GM19397 (cell line): ENCODE measurements around the gene RBM39.
"Not testable (repeated sequence)": the region's sequence is repeated elsewhere in the genome, so short reads cannot be mapped to it uniquely, and the experiment has no call there.

Experiments
- ATAC-seq: cut with Tn5 transposase; IDR thresholded peaks from one replicate; pipeline ENCODE4 v1.9.1; 2021; ENCODE audit warnings: mild to moderate bottlenecking, moderate library complexity; ENCODE audit not compliant: unreplicated experiment

RBM39 gene

DNA sequence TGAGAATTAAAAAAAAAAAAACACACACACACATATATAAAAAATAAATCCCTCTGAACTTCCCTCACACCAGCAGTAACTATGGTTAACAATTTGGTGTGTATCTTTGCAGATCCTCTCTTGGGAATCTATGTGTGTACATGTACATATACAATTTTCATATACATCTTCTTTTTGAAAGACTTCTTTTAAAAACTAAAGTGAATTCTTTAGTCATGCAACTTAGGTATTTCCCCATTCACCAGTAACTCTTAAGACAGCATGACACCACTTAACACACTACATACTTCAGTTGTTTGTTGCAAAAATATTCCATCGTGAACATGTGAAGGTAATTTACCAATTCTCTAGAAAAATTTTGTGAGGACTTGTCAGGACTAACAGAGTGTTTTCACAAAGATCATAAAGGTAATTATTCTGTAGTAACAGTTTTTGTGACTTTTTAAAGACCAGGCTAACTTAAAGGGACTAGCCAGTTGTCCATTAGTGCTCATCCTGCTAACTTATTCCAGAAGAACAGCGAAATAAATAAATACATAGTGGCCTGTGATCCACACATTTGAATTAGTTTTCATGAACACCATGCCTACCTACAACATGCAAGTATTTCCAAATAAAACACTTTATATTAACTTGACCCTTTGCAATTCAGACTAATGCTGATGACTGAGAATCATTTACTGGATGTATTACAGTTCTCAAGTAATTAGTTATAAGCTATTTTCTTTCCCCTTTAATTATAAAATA is 12.1 kb downstream of the RBM39 start:
- no peak for ATAC-seq

DNA sequence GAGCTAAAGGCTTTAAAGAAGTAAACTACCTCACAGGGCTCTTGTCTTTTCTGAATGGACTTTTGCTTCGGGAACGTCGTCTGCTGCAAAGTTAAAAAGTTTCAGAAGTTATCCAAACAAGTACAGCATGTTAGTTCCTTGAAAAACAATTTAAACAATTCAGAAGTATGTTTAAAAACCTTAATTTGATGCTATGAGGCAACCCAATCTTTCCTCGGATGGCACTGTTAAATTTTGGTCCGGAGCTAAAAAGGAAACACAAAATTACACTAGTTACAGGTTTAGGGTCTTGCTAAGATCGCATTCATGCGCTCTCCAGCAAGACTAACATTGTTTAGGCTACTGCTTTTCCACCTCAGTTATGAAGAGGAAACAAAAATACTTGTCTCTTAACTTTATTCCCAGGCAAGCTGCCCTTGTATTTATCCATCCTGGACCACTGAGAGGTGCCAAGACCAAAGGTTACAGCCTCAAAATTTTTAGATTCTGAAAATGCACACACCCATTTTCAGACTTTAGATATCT is 12.7 kb downstream of the RBM39 start:
- ATAC-seq = no peak

DNA sequence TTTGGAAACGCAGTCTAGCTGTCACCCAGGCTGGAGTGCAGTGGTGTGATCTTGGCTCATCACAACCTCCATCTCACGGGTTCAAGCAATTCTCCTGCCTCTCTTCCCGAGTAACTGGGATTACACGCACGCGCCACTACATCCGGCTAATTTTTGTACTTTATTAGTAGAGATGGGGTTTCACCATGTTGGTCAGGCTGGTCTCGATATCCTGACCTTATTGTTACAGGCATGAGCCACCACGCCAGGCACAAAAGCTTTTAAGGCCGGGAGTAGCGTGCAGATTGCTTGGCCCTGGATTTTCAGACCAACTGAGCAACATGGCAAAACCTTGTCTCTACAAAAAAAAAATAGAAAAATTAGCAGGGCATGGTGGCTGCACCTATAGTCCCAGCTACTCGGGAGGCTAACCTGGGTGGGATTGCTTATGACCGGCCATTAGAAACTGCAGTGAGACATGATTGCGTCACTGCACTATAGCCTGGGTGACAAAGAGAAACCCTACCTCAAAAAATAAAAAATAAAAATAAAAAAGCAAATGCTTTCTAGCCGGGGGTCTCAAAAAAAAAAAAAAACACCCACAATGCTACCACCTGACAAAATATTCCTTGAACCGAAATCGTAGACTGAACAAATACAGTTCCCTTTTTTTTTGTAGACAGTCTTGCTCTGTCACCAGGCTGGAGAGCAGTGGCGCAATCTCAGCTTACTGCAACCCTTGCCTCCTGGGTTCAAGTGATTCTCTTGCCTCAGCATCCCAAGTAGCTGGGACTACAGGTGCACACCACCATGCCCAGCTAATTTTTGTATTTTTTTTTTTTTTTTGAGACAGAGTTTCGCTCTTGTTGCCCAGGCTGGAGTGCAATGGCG is 15.0 kb downstream of the RBM39 start:
- ATAC-seq = no peak

DNA sequence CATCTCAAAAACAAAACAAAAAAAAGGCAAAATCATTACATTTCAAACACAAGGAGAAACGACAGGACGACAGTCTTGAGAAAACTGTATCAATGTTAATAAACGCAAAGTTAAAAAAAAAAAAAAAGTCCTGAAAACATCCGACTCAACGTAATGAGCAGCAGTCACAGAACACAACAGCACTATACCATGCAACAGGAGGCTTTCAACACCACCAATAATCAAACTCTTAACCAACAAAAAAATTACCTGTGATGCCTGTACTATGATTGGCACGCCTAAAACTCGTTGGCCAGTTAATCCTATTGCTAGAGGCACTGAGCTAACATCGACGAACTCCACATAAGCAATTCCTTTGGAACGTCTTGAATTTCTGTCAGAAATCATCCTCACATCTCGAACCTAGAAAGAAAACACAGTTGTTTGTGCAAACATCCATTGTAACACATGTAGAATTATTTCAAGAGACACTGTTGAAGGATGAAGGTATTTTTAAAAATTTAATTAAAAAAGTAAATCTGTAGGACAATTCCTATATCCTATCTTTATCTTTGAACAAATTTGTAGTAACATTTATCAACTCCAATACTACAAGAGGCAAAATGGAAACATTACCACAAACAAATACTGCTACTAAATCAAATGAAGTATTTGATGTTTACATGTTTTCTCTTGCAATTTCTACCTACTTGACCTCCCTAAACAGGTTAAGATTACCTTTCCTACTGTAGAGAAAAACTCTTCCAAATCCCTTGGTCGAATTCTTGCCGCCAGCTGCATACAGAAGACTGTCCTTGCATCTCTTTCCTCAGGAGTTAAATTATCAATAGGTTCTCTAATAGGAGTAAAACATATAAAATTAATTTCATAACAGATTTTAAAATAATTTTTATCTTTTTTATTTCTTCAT is 17.5 kb downstream of the RBM39 start:
- no peak for ATAC-seq

DNA sequence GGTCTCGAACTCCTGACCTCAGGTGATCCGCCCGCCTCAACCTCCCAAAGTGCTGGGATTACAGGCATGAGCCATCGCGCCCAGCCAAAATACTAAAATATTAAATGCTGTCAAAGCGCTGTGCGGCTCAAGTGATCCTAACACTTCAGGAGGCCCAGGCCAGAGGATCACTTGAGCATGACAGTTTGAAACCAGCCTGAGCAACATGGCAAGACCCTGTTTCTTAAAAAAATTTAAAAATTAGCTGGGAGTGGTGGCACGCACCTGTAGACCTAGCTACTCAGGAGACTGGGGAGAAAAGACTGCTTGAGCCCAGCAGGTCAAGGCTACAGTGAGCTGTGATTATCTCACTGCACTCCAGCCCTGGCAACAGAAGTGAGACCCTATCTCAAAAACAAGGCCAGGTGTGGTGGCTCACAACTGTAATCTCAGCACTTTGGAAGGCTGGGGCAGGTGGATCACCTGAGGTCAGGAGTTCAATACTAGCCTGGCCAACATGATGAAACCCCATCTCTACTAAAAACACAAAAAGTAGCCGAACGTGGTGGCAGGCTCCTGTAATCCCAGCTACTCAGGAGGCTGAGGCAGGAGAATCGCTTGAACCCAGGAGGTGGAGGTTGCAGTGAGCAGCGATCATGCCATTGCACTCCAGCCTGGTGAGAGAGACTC is 18.3 kb downstream of the RBM39 start:
- ATAC-seq = not testable (repeated sequence)

DNA sequence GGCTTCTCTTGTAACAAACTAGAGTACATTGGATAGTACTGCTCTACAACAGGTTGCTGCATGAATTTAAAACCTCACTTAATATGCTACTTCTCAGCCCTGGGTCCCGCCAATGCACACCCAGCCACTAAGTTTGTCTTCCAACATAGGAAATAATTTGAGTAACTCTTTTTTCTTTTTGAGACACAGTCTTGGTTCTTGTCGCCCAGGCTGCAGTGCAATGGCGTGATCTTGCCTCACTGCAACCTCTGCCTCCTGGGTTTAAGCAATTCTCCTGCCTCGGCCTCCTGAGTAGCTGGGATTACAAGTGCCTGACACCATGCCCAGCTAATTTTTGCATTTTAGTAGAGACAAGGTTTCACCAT is 18.8 kb downstream of the RBM39 start:
- ATAC-seq = not testable (repeated sequence)

DNA sequence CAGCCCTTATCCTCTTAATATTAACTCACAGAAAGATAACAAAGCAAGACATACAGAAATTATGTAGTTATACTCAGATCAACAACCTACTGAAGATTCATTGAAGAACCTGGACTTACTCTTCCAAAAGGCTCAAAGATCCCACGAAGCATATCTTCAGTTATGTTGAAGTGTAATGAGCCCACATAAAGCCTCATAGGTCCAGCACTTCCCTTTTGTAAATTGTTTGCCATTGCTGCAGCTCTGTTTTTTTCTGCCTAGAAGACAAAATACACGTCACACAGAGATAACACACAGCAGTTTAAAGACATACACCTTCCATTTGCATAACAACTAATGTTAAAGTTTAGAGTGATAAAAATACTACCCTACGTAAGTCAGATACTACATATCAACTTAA is 20.4 kb downstream of the RBM39 start:
- ATAC-seq = no peak

DNA sequence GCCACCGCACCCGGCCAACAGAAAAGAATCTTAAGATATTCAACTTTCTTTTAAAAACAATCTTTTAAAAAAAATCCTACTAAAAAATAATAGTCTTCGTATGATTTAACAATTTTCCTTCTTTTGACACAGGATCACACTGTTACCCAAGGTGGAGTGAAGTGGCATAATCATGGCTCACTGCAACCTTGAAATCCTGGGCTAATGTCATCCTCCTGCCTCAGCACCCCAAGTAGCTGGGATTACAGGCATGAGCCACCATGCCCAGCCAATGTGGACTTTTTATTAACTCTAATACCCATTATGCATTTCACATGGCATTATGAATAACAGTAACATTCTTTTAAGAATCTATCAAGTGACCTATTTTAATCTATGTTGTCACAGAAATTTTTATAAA is 20.8 kb downstream of the RBM39 start:
- no peak for ATAC-seq

DNA sequence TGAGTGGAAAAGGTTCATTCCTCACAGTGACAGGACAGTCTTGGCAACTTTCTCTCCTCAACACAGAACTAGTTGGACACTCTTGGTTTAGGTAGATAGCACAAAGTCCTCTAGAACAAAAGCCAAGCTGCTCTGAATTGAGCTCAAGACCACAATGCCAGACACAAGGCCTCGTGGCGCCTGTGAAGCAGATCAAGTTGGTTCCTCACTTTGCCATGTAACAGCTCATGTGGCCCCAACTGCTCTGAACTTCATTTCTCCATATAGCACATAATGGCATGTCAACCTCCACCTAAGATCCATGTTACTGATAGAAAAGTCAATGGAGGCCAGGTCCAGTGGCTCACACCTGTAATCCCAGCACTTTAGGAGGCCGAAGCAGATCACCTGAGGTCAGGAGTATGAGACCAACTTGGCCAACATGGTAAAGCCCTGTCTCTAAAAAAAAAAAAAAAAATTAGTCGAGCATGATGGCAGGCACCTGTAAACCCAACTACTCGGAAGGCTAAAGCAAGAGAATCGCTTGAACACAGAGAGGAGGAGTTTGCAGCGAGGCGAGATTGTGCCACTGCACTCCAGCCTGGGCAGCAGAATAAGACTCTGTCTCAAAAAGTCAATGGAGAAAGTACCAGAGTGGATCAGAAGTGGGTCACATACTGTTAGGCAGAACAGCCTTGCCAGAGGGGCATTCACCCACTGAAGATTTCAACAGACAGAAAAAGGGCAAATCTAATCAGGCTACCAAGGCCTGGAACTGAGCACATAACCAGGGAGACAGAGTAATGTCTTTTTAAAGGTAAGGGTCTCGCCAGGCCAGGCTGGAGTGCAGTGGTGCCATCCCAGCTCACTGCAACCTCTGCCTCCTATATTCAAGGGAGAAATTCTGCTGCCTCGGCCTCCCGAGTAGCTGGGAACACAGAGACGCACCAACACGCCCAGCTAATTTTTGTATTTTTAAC is 21.6 kb downstream of the RBM39 start:
- ATAC-seq = no peak

DNA sequence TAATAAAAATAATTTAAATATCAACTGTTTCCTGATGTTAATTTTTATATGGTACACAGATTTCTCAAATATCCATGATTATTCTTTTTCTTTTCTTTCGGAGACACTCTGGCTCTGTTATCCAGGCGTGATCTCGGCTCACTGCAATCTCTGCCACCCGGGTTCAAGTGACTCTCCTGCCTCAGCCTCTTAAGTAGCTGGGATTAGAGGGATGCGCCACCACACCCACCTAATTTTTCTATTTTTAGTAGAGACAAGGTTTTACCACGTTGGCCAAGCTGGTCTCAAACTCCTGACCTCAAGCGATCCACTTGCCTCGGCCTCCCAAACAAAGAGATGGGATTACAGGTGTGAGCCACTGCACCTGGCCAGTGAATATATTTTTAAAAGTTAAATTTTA is 22.3 kb downstream of the RBM39 start:
- ATAC-seq = no peak

DNA sequence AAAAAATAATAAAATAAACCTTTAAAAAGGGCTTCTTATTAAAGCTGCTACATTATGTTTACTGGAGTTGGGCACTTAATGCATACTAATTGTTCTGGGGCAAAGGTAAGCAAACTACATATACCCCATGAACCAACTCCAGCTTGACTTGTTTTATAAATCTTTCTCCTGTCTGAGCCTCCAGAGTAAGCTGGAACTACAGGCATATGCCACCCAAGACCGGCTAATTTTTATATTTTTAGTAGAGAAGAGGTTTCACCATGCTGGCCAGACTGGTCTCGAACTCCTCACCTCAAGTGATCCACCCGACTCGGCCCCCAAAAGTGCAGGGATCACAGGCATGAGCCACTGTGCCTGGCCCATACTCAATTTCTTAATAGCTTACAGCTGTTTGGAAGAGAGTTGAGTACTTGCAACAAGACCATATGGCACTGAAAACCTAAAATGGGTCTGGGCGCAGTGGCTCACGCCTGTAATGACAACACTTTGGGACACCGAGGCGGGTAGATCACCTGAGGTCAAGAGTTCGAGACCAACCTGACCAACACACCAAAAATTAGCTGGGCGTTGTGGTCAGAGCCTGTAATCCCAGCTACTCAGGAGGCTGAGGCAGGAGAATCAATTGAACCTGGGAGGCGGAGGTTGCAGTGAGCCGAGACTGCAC is 23.0 kb downstream of the RBM39 start:
- ATAC-seq = no peak

DNA sequence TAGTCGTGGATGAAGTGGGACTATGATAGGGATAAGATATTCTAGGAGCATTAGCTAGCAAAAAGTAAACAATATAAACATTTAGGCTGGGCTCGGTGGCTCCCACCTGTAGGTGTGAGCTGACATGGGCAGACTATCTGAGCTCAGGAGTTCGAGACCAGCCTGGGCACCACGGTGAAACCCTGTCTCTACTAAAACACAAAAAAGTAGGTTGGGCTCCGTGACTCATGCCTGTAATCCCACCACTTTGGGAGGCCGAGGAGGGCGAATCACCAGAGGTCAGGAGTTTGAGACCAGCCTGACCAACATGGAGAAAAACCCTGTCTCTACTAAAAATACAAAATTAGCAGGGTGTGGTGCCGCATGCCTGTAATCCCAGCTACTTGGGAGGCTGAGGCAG is 23.7 kb downstream of the RBM39 start:
- ATAC-seq = not testable (repeated sequence)

DNA sequence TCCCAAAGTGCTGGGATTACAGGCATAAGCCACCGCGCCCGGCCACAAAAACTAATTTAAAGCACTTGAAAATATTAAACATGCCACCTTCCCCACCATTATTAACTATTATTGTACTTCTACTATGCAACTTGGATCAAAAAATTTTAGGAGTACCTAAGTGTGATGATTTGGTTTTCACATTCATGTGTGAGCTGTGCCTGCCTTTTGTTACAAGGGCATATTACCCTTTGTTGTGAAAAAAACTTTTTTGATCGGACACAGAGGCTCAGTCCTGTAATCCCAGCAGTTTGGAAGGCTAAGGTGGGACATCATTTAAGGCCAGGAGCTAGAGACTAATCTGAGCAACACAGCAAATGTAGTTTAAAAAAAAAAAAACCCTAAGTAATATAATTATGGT is 25.7 kb downstream of the RBM39 start:
- no peak for ATAC-seq

DNA sequence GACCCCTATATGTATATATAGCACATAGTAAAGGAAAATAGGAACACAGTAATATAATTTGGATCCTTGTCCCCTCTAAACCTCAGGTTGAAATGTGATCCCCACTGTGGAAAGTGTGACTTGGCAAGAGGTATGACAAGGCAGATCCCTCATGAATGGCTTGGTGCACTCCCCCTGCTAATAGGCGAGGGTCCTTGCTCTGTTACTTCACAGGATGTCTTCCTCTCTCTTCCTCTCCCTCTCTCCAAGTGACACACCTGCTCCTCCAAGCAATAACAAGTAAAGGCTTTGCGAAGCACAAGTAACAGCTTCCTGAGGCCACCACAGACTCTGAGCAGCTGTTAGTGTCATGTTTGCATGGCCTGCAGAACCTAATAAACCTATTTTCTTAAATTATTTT is 26.4 kb downstream of the RBM39 start:
- no peak for ATAC-seq

DNA sequence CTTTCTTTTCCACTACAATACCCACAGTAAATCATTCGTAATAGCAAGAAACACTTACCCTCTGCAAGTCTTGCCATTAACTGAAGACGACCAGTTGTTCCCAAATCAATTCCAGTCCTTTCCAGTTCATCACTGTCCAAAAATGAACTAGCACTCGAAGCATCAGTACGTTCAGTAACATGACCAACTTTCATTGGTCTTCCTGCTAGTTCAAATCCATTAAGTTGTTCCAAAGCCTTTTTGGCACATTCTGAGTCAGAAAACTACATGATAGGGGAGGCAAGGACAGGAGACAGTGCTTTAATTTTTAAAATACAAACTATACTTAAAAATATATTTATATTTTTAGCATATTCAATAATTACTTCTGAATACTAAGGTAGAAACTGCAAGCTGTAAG is 27.9 kb downstream of the RBM39 start:
- ATAC-seq = no peak

DNA sequence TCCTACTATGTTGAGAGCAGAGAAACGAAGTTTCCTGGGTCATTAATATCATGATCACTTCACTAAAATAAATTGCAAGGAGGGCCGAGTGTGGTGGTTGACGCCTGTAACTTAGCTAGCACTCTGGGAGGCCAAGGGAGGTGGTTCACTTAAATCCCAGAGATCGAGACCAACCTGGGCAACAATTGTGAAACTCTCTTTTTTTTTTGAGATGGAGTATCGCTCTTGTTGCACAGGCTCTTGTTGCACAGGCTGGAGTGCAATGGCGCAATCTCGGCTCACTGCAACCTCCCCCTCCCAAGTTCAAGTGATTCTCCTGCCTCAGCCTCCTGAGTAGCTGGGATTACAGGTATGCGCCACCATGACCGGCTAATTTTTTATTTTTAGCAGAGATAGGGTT is 28.9 kb downstream of the RBM39 start:
- ATAC-seq = not testable (repeated sequence)

DNA sequence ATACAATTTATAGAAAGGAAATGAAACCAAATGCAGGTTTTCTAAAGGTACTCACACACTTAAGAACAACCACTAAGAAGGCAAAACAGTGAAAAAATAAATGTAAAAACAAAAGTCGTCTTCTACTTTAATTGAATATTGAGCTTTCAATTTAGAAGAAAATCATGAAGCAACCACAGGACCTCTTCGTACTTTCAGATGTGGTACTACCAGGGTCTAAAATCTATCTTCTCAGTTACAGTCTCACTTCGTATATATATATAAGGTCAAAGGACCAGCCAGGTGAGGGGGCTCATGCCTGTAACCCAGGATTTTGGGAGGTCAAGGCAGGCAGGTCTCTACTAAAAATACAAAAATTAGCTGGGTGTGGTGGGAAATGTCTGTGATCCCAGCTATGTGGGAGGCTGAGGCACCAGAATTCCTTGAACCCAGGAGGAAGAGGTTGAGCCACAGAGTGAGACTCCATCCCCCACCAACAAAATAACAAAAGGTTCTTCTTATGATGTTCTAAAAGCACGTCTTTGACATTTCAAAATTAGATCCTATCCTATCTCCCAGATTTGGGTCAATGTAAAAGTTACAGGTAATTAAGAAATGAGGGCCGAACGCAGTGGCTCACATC is 30.4 kb downstream of the RBM39 start:
- ATAC-seq = no peak

DNA sequence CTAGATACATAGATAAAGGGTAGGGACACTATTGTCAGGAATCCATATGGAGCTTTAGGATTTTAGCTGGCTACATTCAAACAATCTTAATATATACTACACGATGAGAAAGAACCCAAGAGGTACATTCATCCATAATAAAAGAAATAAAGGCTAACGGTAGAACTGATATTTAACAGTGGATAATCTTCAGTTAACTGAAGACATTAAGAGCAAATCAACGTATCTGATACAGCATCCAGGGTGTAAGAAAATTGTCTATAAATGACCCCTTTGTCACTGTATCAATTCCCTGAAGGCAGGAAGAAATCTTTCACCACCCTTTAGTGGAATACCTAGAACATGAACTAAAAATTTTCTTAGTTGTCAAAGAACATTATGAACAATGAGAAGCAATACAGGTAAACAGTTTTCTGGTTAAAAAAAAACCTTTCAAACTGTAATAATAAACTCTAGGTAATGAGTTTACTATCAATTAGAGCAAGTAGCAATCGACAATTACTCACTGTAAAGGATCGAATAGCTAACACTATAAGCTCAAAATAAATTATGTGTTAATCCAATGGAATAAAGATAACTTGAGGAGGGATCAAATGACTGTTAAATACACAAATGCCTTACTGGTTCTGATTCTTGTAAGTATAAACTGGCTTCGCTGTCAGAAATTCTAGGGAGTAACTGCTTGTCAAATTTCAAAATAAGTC is 31.0 kb downstream of the RBM39 start:
- no peak for ATAC-seq
